22Rv1 (cell line): Measurements from ENCODE around the gene NCLN.
"Not testable (repeated sequence)": the region's sequence is repeated elsewhere in the genome, so short reads cannot be mapped to it uniquely, and the experiment has no call there.

Source experiments
- H3K27ac ChIP-seq: fragments of 450-650 bp; 2 replicates; pipeline ENCODE4 v1.5.1; 2017
- CTCF ChIP-seq: fragments of 450-650 bp; IDR thresholded peaks from 2 replicates; pipeline ENCODE4 v1.5.1; 2017; ENCODE audit warnings: mild to moderate bottlenecking
- ZFX ChIP-seq: fragments of 450-650 bp; IDR thresholded peaks from 2 replicates; pipeline ENCODE4 v1.6.1; 2017; ENCODE audit warnings: antibody characterized with exemption, borderline replicate concordance

NCLN gene

GRCh38 chr19:3150739-3151329, 34.9 kb upstream of the NCLN start:
- TF ChIP-seq ZFX (no peak), CTCF (no peak)
- no peak overlapping the region for H3K27ac ChIP-seq

GRCh38 chr19:3151563-3152418, 33.9 kb upstream of the NCLN start:
- no peak overlapping the region for H3K27ac ChIP-seq
- TF ChIP-seq CTCF (no peak), ZFX (no peak)

GRCh38 chr19:3152419-3152780, 33.3 kb upstream of the NCLN start:
- no peak overlapping the region for H3K27ac ChIP-seq
- TF ChIP-seq ZFX, result no peak
- TF ChIP-seq CTCF, result no peak

GRCh38 chr19:3153286-3154230, 32.2 kb upstream of the NCLN start:
- no peak overlapping the region for H3K27ac ChIP-seq
- TF ChIP-seq ZFX, result no peak
- no peak for TF ChIP-seq CTCF

- H3K27ac ChIP-seq, result not testable (repeated sequence)
Measured at GRCh38 chr19:3154447-3154846, 31.3 kb upstream of the NCLN start.

- TF ChIP-seq ZFX (no peak), CTCF (no peak)
- H3K27ac ChIP-seq, result no peak overlapping the region
Measured at GRCh38 chr19:3154957-3155736, 30.6 kb upstream of the NCLN start.
